ENCODE results near the gene MED23. TPM values are rescaled to one million over a fixed set of nuclear protein-coding genes. Genes with fewer than 3 reads are reported as not detected.

MED23 gene
- total RNA-seq (24.7 and 27.4 TPM in 2 replicates), polyA plus RNA-seq (21.7 and 25.1 TPM in 2 replicates), polyA minus RNA-seq (ENCODE audit: low replicate concordance) (9.1 and 16.6 TPM in 2 replicates)
- 11.1 and 12.7 TPM in 2 replicates for polyA plus RNA-seq (2012)

- Histone ChIP-seq H2AFZ (ENCODE audit: low read length) (peak within 1 kb of the TSS; percentile 94), H3K79me2 (ENCODE audit: control insufficient read depth, insufficient read depth, low read length) (peaks cover 12% of the 10 kb centered on the region), H3K4me1 (ENCODE audit: control insufficient read depth, extremely low read depth, insufficient read depth, low read length) (no peaks in the 10 kb centered on the region), H3K36me3 (ENCODE audit: control insufficient read depth, insufficient read depth, low read length) (peaks cover 4% of the 10 kb centered on the region), H3K9ac (ENCODE audit: insufficient read depth, low read length) (peak within 1 kb of the TSS; percentile 43), H3K4me3 (replicated peaks in 1 of 4; ENCODE audit: control extremely low read depth in 1 of 4, insufficient read depth in 1 of 4, low read depth in 3 of 4, low read length in 4 of 4) (peak within 1 kb of the TSS; percentile 47 to 95 (median 86)), H3K9me3 (ENCODE audit: control insufficient read depth, insufficient read depth, low read depth, low read length) (no peaks in the 10 kb centered on the region), H4K20me1 (ENCODE audit: control insufficient read depth, extremely low read depth, insufficient read depth, low read length) (no peaks in the 10 kb centered on the region), H3K27ac (ENCODE audit: insufficient read depth, low read length) (peak within 1 kb of the TSS; percentile 51), H3K4me2 (ENCODE audit: extremely low read depth, insufficient read depth, low read length) (peak within 1 kb of the TSS; percentile 95), H3K27me3 (ENCODE audit: control insufficient read depth, insufficient read depth, low read length) (no peaks in the 10 kb centered on the region)
- peak; percentile 98 for TF ChIP-seq CTCF (conservative IDR thresholded peaks at IDR 0.05 in 1 of 2, IDR thresholded peaks at IDR 0.05 in 1 of 2; ENCODE audit: low read depth in 1 of 2, low read length in 2 of 2)
- TF ChIP-seq EZH2 (IDR thresholded peaks at IDR 0.05; ENCODE audit: low read length, missing control alignments) = no peak
- peak; percentile 94 for DNase-seq (ENCODE audit: low read depth in 2 of 2)
These were observed at the start of gene MED23 for GRCh38 chr6:131627724-131628682. MED23 (minus strand) TSS chr6:131628242; CDS start chr6:131628049, 193 bp downstream.

- Histone ChIP-seq H2AFZ (ENCODE audit: low read length) (no peak overlapping the region), H3K4me1 (ENCODE audit: control insufficient read depth, extremely low read depth, insufficient read depth, low read length) (no peaks in the 10 kb centered on the region), H3K79me2 (ENCODE audit: control insufficient read depth, insufficient read depth, low read length) (no peaks in the 10 kb centered on the region), H3K9ac (ENCODE audit: insufficient read depth, low read length) (no peak overlapping the region), H3K4me3 (replicated peaks in 1 of 4; ENCODE audit: control extremely low read depth in 1 of 4, insufficient read depth in 1 of 4, low read depth in 3 of 4, low read length in 4 of 4) (no peak overlapping the region), H3K4me2 (ENCODE audit: extremely low read depth, insufficient read depth, low read length) (no peak overlapping the region), H3K27ac (ENCODE audit: insufficient read depth, low read length) (no peak overlapping the region), H4K20me1 (ENCODE audit: control insufficient read depth, extremely low read depth, insufficient read depth, low read length) (no peaks in the 10 kb centered on the region), H3K36me3 (ENCODE audit: control insufficient read depth, insufficient read depth, low read length) (no peaks in the 10 kb centered on the region), H3K27me3 (ENCODE audit: control insufficient read depth, insufficient read depth, low read length) (no peaks in the 10 kb centered on the region), H3K9me3 (ENCODE audit: control insufficient read depth, insufficient read depth, low read depth, low read length) (no peaks in the 10 kb centered on the region)
- DNase-seq (ENCODE audit: low read depth in 2 of 2) = no peak
- TF ChIP-seq CTCF (conservative IDR thresholded peaks at IDR 0.05 in 1 of 2, IDR thresholded peaks at IDR 0.05 in 1 of 2; ENCODE audit: low read depth in 1 of 2, low read length in 2 of 2) (no peak), EZH2 (IDR thresholded peaks at IDR 0.05; ENCODE audit: low read length, missing control alignments) (no peak)
These were observed 45.1 kb upstream of the MED23 start for GRCh38 chr6:131673184-131673583.

- H3K4me2 ChIP-seq (ENCODE audit: extremely low read depth, insufficient read depth, low read length) = no peak overlapping the region
- H3K4me3 ChIP-seq (replicated peaks in 1 of 4; ENCODE audit: control extremely low read depth in 1 of 4, insufficient read depth in 1 of 4, low read depth in 3 of 4, low read length in 4 of 4) = no peak overlapping the region
- H4K20me1 ChIP-seq (ENCODE audit: control insufficient read depth, extremely low read depth, insufficient read depth, low read length) = no peaks in the 10 kb centered on the region
- peak overlapping the region; percentile 15 for H2AFZ ChIP-seq (ENCODE audit: low read length)
- H3K4me1 ChIP-seq (ENCODE audit: control insufficient read depth, extremely low read depth, insufficient read depth, low read length) = no peaks in the 10 kb centered on the region
- H3K27me3 ChIP-seq (ENCODE audit: control insufficient read depth, insufficient read depth, low read length) = no peaks in the 10 kb centered on the region
- no peaks in the 10 kb centered on the region for H3K9me3 ChIP-seq (ENCODE audit: control insufficient read depth, insufficient read depth, low read depth, low read length)
- H3K36me3 ChIP-seq (ENCODE audit: control insufficient read depth, insufficient read depth, low read length) = no peaks in the 10 kb centered on the region
- H3K79me2 ChIP-seq (ENCODE audit: control insufficient read depth, insufficient read depth, low read length) = no peaks in the 10 kb centered on the region
- TF ChIP-seq CTCF (conservative IDR thresholded peaks at IDR 0.05 in 1 of 2, IDR thresholded peaks at IDR 0.05 in 1 of 2; ENCODE audit: low read depth in 1 of 2, low read length in 2 of 2) (no peak), EZH2 (IDR thresholded peaks at IDR 0.05; ENCODE audit: low read length, missing control alignments) (no peak)
- H3K9ac ChIP-seq (ENCODE audit: insufficient read depth, low read length) = no peak overlapping the region
- DNase-seq (ENCODE audit: low read depth in 2 of 2) = peak in 1 of 2 donors; percentile 10
- H3K27ac ChIP-seq (ENCODE audit: insufficient read depth, low read length) = no peak overlapping the region
These were observed 41.8 kb upstream of the MED23 start for GRCh38 chr6:131669891-131670290.

Measured in fibroblast of lung (primary cell).